Stimulated activated CD4-positive, alpha-beta T cell treated with anti-CD3 and anti-CD28 coated beads, Interleukin-15, amount 100 ng/mL, for 24 hours (primary cell): ENCODE measurements around the gene NCOA1.
"Not testable (repeated sequence)": the region's sequence is repeated elsewhere in the genome, so short reads cannot be mapped to it uniquely, and the experiment has no call there.

Source experiments
- DNase-seq: peaks from one replicate; pipeline ENCODE4 v3.0.0-alpha.2; 2020

NCOA1 gene

DNA sequence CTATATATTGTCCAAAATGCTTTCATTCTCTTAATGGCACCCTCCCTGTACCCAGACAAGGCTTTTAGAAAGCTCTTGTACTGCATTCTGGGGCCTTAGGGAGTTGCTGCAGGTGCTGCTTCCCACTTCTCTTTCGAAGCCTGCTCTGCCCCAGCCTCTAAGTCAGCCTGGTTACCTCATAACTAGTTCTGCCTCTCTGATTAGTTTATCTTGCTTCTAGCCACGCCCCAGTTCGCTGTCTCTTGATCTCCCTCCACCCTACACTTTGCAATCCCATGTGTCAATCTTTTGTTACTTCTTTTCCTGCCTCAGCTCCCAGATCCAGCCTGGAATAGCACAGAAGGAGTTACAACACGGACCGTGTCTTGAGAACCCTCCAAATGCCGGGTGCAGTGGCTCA is 13.8 kb upstream of the NCOA1 start:
- no peak for DNase-seq

DNA sequence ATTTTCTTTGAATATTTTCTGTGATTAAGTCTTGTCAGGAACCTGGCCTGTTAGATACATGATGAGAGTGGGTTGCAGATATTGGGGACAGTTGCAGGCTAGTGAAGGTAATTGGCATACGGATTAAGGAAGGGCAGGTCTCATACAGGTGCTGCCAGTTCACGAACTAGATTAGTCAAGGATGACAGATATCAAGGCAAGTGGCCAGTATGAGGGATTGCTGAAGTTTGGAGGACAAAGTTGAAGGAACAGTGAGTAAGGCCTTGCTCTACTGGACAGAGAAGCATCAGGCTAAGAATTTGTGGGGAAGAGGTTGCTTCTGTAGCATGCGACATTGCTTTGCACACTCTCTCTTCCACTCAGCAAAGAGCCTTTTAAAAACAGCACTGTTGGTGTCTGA is 12.8 kb upstream of the NCOA1 start:
- DNase-seq, result no peak

DNA sequence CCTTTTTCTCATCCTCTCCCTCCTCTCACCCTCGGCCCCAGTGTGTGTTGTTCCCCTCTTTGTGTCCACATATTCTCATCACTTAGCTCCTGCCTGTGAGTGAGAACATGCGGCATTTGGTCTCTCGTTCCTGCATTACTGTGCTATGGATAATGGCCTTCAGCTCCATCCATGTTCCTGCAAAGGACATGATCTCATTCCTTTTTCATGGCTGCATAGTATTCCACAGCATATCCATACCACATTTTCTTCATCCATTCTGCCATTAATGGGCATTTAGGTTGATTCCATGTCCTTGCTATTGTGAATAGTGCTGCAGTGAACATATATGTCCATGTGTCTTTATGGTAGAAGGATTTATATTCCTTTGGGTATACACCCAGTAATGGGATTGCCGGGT is 10.8 kb upstream of the NCOA1 start:
- no peak for DNase-seq

DNA sequence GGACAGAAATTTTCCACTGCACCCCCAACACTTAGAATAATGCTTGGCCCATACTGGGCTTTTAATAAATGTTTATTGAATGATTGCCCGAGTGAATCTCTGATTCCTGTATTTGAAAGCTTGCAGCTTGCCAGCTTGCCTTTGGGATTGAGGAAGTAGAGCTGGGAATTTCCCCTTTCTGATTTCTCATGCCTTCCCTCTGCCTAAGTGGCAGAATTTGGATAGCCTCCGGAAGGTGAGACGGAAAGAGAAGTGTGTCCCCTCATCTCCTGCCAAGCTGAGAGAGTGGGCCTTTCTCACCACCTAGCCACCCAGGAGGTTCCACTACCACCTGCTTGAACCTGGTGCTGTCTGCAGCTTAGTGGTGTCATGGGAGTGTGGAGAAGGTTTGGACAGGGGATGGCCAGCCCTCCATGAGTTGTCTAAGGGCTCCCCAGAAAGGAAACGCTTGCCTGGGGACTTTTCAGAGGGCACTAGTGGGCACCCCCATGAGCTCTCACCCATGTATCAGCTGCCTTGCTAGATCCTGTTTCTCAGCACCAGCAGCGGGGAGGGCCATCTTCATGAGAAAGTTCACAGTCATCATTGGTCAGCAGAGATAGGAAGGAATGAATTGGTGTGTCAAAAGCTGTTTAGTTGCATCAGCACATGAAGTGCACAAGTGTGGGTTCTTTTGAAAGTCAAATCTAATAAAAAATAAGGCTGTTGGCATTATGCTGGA is 8.6 kb upstream of the NCOA1 start:
- no peak for DNase-seq

DNA sequence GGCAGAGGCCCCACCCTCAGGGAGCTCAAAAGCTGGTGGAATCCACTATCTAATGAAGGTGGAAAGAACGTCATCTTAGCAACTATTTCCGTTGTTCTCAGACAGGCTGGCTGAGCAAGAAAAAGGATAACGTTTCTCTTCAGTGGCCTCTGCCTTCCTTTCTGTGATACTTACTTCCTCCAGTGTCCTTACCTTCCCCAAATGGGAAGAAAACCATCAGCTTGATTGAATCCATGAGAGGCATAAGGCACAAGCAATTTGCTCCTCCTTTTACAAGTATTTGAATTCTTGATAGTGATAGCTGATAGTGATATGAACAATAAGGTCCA is 8.1 kb upstream of the NCOA1 start:
- no peak for DNase-seq

DNA sequence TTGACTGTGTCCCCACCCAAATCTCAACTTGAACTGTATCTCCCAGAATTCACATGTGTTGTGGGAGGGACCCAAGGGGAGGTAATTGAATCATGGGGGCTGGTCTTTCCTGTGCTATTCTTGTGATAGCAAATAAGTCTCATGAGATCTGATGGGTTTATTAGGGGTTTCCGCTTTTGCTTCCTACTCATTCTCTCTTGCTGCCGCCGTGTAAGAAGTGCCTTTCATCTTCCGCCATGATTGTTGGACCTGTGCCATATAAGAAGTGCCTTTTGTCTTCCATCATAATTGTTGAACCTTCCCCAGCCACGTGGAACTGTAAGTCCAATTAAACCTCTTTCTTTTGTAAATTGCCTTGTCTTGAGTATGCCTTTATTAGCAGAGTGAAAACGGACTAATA is 6.4 kb upstream of the NCOA1 start:
- not testable (repeated sequence) for DNase-seq

DNA sequence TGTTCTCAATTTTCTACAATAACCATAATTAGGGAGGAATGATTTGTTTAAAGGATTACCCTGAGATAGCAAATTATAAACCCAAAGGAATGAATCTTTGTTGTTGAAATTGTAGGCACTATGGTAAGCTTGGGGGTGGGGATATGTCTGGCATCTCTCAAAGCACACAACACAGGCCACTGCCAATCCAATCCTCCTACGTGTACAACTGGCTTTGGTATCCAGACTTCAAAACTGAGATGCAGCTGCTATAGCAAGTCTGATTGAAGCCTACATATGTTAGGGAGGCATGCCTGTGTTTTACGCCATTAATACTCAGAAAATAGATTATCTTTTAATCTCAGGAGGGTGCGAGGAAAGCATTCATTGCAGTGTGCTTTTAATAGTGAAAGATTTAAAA is 5.9 kb upstream of the NCOA1 start:
- DNase-seq, result no peak

DNA sequence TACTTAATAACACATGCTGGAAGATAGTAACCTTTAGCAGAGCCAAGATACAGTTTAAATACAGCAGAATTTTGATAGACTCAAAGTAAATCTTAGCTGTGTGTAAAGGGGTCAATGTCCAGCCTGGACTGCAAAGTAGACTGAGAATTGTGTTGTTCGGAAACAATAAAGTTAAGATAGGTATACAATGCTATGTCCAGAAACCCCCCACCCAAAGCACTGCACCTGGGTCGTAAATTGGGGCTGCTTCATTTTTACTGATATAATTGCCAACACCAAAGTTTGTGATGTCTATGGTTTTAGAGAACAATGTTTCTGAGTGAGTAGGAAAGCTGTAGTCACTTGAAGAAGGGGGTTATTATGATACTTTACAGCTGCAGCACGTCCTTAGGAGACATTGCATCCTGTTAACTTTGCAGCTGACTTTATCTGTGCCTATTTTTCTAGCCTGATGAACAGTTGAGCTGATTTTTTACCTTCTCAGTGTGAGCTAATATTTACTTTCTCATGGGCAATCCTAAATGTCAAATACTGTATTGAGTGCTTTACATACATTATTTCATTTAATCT is 4.3 kb upstream of the NCOA1 start:
- no peak for DNase-seq

DNA sequence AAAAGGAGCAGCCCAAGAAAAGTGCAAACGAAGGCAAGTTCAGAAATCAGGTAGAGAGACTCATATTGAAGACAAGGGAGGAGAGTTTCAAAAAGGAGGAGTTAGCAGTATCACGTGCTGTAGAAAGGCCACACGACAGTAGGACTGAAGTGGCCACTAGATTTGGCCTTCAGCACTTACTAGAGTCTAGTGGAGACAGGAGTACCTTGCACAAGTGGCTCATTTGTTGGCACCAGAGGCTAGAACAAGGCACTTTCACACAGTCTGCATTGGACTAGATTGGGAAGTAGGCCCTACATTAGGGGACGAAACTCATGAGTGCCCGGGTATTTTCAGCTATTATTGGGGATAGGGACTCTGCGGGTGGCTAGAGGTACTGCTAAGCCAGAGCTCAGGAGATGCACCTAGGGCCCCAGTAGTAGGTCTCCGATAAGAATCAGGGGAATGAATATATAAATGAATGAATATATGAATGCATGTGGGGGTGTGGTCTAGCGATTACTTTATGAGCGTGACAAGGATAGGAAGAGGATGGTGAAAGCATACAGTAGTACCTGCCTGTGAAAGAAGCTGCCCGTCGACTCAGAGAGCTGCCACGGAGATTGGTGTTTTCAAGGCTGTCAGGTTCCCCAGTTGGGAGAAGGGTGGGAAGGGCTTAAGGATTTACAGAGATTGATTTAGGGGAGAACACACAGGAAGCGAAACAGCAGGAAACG is 1.4 kb upstream of the NCOA1 start:
- no peak for DNase-seq

DNA sequence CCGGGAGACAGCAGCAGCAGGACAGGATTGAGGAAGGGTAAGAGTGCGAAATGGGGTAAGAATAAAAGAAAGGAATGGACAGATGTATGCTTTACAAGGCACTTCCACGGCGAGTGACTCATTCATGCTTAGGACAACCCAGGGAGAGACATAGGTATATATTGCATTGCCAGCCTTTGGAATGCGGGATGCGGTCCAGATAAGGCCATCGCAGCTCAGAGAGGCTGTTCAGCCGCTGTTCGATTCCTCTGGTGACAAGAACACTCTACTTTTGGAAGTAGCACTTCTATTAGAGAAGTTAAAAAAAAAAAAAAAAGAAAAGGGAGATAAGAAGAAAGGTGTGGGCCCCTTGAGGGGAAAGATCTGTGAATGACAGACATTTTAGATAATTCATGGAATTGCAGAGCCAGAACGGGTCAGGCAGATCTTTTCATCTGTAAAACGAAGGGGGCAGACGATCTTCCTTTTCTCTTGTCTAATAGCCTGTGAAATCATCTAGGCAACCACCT is 819 bp upstream of the NCOA1 start:
- DNase-seq, result peak; percentile 15

DNA sequence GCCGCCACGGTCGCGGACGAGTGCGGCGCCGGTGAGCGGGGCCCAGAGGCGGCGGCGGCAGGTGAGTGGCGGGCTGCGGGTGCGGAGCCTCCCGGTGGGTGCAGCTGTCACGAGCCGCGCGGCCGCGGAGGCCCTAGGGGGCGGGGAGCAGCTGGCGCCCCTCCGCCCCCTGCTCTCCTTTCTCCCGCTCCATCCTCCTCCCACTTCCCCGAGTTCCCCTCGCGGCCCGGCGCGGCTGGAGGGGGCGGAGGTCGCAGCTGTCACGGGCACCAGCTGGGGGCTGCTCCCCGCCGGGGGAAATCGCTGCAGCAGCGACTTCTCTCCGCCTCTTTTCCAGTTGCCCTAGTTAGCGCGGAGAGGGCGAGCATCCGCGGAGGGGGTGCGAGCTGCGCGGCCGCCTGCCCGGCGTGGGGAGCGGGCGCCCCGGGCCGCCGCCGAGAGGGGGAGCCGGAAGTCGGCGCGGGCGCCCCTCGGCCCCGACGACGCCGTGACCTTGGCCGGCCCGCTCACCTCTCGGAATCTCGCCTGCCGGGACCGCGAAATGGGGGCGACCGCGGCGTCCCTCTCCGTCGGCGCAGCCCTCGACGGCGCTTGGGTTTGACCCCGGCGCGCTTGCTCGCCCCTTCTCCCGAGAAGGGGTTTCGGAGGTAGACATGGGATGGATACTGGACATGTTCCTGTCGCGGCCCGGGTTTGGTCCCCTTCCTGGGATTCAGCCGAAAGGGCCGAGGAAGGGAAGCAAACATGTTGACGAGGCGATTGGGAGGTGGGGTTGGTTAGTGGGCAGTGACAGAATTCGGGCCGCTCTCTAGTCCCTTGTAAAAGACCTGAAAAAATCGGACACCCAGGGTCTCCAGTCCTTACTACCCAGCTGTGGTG is 727 bp downstream of the NCOA1 start:
- peak; percentile 67 for DNase-seq

DNA sequence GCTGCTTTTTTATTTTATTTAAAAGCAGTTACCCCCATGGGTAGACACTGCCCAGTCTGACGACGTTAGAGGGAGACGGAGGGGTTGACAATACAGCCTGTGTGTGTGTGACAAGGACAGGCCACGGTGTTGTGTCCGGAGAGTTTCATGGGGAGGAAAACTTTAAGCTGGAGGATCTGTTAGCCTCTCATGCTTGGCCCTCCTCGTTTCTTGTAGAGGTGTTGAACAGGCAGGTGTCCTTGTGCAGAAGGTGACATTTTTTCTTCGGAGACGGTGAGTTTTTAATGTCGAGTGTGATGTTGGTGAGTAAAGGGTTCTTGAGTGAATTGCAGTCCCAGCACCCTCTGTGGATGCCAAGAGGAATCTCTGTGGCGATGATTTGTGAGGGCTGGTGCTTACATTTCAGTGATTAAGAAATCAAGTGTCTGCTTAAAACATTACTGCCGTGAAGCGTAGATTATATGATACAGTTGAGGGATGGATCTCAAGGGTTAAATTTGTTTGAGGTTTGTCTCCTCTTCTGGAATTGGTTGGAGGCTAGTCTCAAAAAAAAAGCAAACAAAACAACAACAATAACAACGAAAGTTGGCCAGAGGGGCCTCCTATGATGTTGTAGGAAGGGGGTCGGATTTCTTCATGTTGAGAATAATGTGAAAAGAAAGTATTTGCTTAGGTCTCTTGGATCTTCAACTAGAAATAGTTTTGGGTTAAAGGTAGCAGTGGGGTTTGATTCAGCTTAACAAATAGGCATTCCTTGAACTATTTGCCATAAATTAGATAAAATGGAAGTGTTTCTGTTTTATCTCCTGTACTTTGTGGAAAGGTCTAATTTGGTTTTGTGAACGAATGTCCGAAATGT is 1.6 kb downstream of the NCOA1 start:
- DNase-seq, result no peak

DNA sequence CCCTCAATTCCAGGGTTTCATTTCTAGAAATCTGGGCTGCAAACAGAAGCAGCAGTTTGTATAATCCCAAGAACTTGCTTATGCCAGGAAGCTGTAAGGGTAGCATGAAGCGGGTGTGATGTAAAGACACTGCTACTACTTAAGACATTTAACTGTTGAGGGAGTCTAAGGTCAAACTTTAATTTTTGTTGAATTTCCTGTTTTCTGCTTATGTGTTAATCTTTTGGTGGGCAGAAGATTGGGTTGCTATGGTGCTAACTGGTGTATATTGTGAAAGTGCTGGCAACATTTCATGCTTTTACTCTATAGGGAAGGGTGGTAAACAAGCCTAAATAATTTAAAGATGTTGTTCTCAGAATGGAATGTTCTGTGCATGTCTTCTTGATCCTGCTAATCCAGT is 2.7 kb downstream of the NCOA1 start:
- no peak for DNase-seq

DNA sequence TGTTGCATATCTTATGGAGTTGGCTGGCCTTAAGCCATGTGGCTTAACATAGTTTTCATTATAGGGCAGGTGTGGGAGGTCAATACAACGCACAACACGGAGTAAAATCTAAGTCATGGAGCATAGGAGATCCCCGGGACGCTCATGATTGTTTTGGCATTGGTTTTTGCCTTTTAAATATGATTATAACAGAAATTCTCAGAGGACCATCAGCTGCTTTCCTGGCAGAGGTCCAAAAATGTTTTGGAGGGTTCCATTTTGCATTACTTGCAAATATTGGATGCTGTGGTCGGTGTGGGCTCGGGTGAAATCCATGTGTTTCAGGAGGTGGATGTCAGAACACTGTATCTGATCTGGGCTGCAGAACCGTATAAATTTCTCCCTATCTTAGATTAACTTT is 3.4 kb downstream of the NCOA1 start:
- no peak for DNase-seq

DNA sequence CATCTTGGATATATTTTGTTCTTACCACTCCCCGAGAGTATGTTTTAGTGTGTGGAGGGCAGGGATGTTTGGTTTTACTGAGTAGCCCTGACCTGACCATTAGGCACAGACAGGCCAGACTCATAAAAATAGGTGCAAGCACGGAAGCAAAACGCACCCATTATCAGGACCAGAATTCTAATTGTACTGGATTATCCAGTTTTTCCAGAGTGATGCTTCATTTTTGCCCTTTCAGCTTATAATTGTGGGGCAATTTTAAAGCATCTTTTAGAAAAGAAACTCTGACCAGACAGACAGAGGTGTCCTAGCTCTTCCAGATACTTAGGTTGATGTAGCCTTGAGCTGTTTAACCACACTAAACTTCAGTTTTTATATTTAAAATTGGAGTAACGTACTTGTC is 4.4 kb downstream of the NCOA1 start:
- no peak for DNase-seq

DNA sequence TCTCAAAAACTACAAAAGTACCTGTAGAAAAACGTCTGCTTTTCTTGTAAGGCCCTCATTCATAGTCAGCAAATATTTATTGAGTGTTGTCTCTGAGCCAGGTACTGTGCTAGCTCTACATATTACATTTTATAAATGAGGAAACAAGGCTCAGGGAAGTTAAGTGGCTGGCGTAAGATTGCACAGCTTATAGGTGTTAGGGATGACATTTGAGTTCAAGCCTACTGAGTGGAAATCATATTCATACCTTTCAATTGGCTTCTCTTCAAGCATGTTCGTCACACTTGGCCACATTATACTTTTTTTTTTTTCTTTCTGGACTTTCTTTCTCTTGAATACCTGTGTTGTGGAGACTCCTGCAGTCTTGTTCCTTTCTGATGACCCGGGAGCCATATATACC is 5.9 kb downstream of the NCOA1 start:
- no peak for DNase-seq

DNA sequence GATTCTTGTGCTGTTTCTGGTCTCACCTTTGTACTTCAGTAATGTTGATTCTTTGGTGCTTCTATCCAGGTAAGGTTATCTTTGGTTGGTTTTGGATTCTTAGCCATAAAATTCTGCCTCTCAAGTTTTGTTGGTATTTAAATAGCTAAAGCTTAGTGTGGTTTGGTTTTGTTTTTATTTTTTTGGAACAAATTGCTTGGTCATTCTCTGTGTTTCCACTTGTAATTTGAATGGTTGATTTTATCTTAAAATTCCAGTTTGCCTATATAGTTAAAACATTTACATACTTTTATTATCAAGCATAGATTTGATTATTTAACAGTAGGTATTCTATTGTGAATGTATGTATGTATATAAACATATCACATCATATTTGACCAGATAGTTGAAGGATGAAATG is 6.6 kb downstream of the NCOA1 start:
- DNase-seq, result no peak

DNA sequence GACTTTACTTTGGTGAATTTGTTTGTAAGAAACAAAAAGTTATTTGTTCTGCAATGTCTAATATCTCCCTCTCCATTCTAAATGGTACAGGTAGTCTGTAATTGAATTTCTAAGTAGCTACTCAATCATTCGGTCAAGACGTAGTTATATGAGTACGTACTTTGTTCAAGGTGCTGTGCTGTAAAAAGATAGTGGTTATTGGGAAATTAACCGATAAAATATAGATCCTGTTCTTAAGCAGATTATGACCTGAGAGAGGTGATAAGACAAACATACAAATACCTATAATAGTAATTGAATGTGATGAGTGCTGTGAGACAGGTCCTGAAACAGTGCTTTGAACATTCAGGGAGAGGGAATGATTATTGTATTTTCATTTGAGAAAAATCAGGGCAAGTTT is 7.1 kb downstream of the NCOA1 start:
- DNase-seq, result no peak

DNA sequence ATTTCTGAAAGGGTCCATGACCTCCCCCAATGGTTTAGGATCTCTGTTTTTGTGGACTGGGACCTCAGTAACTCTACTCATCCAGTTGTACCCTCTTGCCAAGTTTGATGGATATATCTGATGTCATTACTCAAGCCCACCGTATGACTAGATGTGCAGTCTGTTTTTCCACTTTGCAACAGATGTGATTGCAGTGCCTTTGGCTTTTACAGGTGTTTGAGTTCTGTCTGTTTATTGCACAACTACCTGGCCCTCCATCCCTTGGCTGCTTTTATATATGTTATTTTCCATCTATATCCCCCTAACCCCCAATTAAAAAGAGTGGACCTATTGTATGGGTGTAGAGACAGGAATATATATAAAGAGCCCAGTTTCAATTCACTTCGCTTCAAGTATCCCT is 10.8 kb downstream of the NCOA1 start:
- no peak for DNase-seq

DNA sequence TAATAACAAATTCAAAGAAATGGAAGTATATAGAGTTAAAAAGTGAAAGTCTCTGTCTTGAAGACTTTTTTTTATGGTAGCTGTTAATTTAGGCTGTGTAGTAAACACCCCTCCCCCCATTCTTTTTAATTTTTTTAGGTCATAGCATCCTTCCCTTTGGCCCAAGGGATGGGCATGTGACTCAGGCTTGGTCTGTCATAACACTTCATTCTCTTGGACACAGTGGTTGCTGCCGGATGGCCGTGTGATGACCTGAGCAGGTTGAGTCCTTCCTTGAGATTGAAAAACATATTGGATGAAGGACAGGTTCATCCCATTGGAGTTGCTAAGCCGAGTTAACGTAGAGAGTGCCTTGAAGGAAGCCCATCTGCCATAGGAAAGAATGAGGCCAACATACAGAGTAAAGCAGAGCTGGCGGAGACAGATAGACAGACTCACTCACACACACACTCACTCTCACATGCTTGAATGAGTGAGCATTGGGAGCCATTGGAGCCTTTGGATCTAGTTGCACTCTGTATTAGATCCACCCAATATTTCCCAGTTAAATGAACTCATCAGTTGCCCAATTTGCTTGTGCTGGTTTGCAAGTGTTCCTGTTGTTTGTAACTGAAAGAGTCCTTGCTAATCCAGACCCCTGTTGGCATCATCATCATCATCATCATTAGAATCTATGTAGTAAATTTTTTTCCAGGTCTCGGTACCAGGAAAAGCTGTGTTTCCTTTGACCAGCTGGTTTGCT is 14.7 kb downstream of the NCOA1 start:
- DNase-seq, result no peak

DNA sequence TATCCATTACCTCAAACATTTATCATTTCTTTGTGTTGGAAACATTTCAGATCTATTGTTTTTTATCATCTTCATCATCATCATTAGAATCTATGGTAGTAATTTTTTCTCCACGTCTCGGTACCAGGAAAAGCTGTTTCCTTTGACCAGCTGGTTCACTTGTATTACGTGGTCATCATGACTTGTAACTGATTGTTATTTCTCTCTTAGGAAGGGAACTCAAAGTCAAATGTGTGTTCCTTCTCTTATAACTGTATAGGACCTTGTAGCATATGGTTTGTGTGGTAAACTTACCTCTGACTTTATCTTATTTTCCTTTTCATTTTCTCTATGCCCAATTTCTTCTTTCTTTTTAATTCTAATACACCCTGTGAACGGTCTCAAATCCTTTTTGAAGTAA is 16.5 kb downstream of the NCOA1 start:
- no peak for DNase-seq

DNA sequence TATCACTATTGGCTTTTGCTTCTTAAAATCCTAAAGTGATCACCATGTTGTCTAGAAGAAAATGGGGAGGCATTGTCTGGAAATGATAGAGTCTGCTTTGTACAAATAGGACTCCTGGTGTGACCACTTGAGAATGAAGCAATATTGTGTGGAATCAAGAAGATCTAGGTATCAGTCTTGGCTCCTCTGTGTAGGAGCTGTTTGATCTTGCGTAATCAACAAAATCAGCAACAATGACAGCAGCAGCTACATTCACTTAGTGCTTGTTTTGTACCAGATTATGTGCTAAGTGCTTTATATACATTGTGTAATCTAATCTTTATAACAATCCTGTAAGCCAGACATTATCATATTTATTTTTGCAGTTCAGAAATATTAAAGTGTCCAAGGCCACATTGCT is 17.8 kb downstream of the NCOA1 start:
- DNase-seq, result no peak
